Stomach (tissue), 4 donors: Measurements from ENCODE around the gene SLC39A13.

Source experiments
- CTCF ChIP-seq, 7 experiments: fragments of 450-650 bp in 4 of 7; fragments of 200-600 bp in 3 of 7; sonication (generic) in 3 of 7; IDR thresholded peaks; one replicate each; pipeline ENCODE4 v1.5.1; 2016 to 2019; ENCODE audit warnings: antibody characterized with exemption in 7 of 7, control low read depth in 2 of 7, mild to moderate bottlenecking in 1 of 7
- EP300 ChIP-seq: sonication (generic); formaldehyde crosslinking; IDR thresholded peaks from one replicate; pipeline ENCODE4 v1.6.1; 2017; ENCODE audit warnings: antibody characterized with exemption
- POLR2AphosphoS5 ChIP-seq, 3 donors: sonication (generic); formaldehyde crosslinking; IDR thresholded peaks; one replicate each; pipeline ENCODE4 v1.6.1; 2016; ENCODE audit warnings: antibody characterized with exemption in 3 of 3

GRCh38 chr11:47448566-47449427 lies 40.4 kb downstream of the SLC39A13 start, which contains the start of gene RAPSN:
- TF ChIP-seq CTCF (IDR thresholded peaks at IDR 0.05) = no peak
- no peak for TF ChIP-seq POLR2AphosphoS5 (IDR thresholded peaks at IDR 0.05)
- no peak for TF ChIP-seq EP300
